IMR-90 (cell line): ENCODE measurements around the gene ALKBH2. TPM values are rescaled to one million over a fixed set of nuclear protein-coding genes. Genes with fewer than 3 reads are reported as not detected.
A peak's percentile ranks its signal among the peaks of the same experiment; 100 is the strongest.

Experiments
- ATAC-seq: fragments of 200-7000 bp; cut with Tn5 transposase; 2 replicates; pipeline ENCODE4 v1.9.1; 2020; ENCODE audit warnings: low read depth, mild to moderate bottlenecking, moderate library complexity
- BruUV-seq: library from RNA; stranded (reverse); fragments of 400-500 nt; replicated peaks from 2 replicates; lab custom pipeline; 2021; lab: Mats Ljungman, UMichigan
- CTCF ChIA-PET: fragments of 300-600 bp; formaldehyde crosslinking; extraction: SDS; loops from one replicate; lab custom pipeline; 2021; ENCODE audit warnings: antibody characterized with exemption; lab: Yijun Ruan, JAX
- POLR2A ChIA-PET: fragments of 300-600 bp; sonication (Branson Sonifier 250); formaldehyde crosslinking; loops from one replicate; lab custom pipeline; 2022; ENCODE audit warnings: antibody characterized with exemption; ENCODE audit not compliant: unreplicated experiment; lab: Charles Lee
- DNase-seq: peaks from one replicate; pipeline ENCODE4 v3.0.0; 2013
- H2AFZ ChIP-seq: replicated peaks from 2 replicates; pipeline ENCODE3; 2013; ENCODE audit warnings: low read length, mild to moderate bottlenecking; ENCODE audit not compliant: poor library complexity
- H2AK5ac ChIP-seq: 2 replicates; pipeline ENCODE4 v1.6.1; 2013; ENCODE audit warnings: low read depth, low read length, inconsistent platforms
- H2AK9ac ChIP-seq: replicated peaks from 2 replicates; pipeline ENCODE3; 2013; ENCODE audit warnings: mild to moderate bottlenecking, low read depth, low read length, moderate library complexity; ENCODE audit not compliant: poor library complexity
- H2BK120ac ChIP-seq: 2 replicates; pipeline ENCODE4 v1.6.1; 2013; ENCODE audit warnings: low read depth, low read length, inconsistent platforms
- H2BK15ac ChIP-seq: 3 replicates; pipeline ENCODE4 v1.6.1; 2013; ENCODE audit warnings: low read depth, low read length, inconsistent platforms
- H2BK20ac ChIP-seq: 2 replicates; pipeline ENCODE4 v1.6.1; 2013; ENCODE audit warnings: low read depth, mild to moderate bottlenecking, inconsistent platforms, low read length, moderate library complexity
- H2BK5ac ChIP-seq: 2 replicates; pipeline ENCODE4 v1.6.1; 2013; ENCODE audit warnings: mild to moderate bottlenecking, low read depth, low read length, inconsistent platforms; ENCODE audit not compliant: poor library complexity, severe bottlenecking
- H3K14ac ChIP-seq: replicated peaks from 2 replicates; pipeline ENCODE4 v1.6.1; 2013; ENCODE audit warnings: low read depth, low read length, inconsistent platforms
- H3K18ac ChIP-seq: 2 replicates; pipeline ENCODE4 v1.6.1; 2013; ENCODE audit warnings: low read depth, low read length, control low read depth
- H3K23ac ChIP-seq: 2 replicates; pipeline ENCODE4 v1.6.1; 2013; ENCODE audit warnings: low read depth, low read length, inconsistent platforms
- H3K27ac ChIP-seq: 2 replicates; pipeline ENCODE4 v1.5.1; 2013; ENCODE audit warnings: mild to moderate bottlenecking, control low read depth, low read length; ENCODE audit not compliant: insufficient read depth
- H3K27me3 ChIP-seq: 2 replicates; pipeline ENCODE4 v1.6.1; 2013; ENCODE audit warnings: low read length; ENCODE audit not compliant: control insufficient read depth, insufficient read depth
- H3K36me3 ChIP-seq: 2 replicates; pipeline ENCODE4 v1.6.1; 2013; ENCODE audit warnings: low read length, mixed read lengths; ENCODE audit not compliant: control insufficient read depth, insufficient read depth
- H3K4ac ChIP-seq: 2 replicates; pipeline ENCODE4 v1.6.1; 2013; ENCODE audit warnings: low read depth, low read length, inconsistent platforms
- H3K4me1 ChIP-seq: 2 replicates; pipeline ENCODE4 v1.6.1; 2013; ENCODE audit warnings: low read length, mixed read lengths; ENCODE audit not compliant: control insufficient read depth, insufficient read depth
- H3K4me2 ChIP-seq: 2 replicates; pipeline ENCODE4 v1.6.1; 2013; ENCODE audit warnings: low read depth, mild to moderate bottlenecking, control low read depth, low read length, moderate library complexity
- H3K4me3 ChIP-seq: 2 replicates; pipeline ENCODE4 v1.5.1; 2013; ENCODE audit warnings: low read depth, mild to moderate bottlenecking, control low read depth, low read length, moderate library complexity; ENCODE audit not compliant: insufficient read depth
- H3K56ac ChIP-seq: 2 replicates; pipeline ENCODE4 v1.6.1; 2013; ENCODE audit warnings: low read length, inconsistent platforms; ENCODE audit not compliant: insufficient read depth; ENCODE audit errors: extremely low read depth
- H3K79me1 ChIP-seq, 2 experiments: 2 replicates each; pipeline ENCODE4 v1.6.1; 2013; ENCODE audit warnings: low read length in 2 of 2, inconsistent platforms in 1 of 2, low read depth in 1 of 2
- H3K9ac ChIP-seq: 2 replicates; pipeline ENCODE4 v1.6.1; 2013; ENCODE audit warnings: low read depth, low read length, control low read depth
- H3K9me1 ChIP-seq: 2 replicates; pipeline ENCODE4 v1.6.1; 2013; ENCODE audit warnings: low read length, inconsistent platforms; ENCODE audit not compliant: insufficient read depth
- H3K9me3 ChIP-seq: 2 replicates; pipeline ENCODE4 v1.6.1; 2013; ENCODE audit warnings: low read length; ENCODE audit not compliant: control insufficient read depth, insufficient read depth
- H4K20me1 ChIP-seq: 2 replicates; pipeline ENCODE4 v1.6.1; 2013; ENCODE audit warnings: low read length, inconsistent platforms; ENCODE audit not compliant: insufficient read depth
- H4K5ac ChIP-seq: 2 replicates; pipeline ENCODE4 v1.6.1; 2013; ENCODE audit warnings: mild to moderate bottlenecking, low read depth, low read length, control low read depth
- H4K8ac ChIP-seq, 2 experiments: 2 replicates each; pipeline ENCODE4 v1.6.1; 2013; ENCODE audit warnings: low read depth in 2 of 2, low read length in 2 of 2, control low read depth in 1 of 2, inconsistent platforms in 1 of 2
- H4K91ac ChIP-seq: 2 replicates; pipeline ENCODE4 v1.6.1; 2013; ENCODE audit warnings: low read depth, low read length, inconsistent platforms; ENCODE audit not compliant: insufficient read depth
- BHLHE40 ChIP-seq: fragments of 150-350 bp; IDR thresholded peaks from 2 replicates; pipeline ENCODE4 v1.6.1; 2016; ENCODE audit warnings: mild to moderate bottlenecking, low read depth, low read length
- CEBPB ChIP-seq: IDR thresholded peaks from 2 replicates; pipeline ENCODE4 v1.6.1; 2012; ENCODE audit warnings: low read depth, low read length, improper control_type of control experiment
- CHD1 ChIP-seq: IDR thresholded peaks from 2 replicates; pipeline ENCODE4 v1.6.1; 2012; ENCODE audit warnings: low read depth, low read length, improper control_type of control experiment
- CTCF ChIP-seq: conservative IDR thresholded peaks from 2 replicates; pipeline ENCODE4 v1.5.1; 2012; ENCODE audit warnings: mild to moderate bottlenecking, low read depth, low read length, improper control_type of control experiment
- ELK1 ChIP-seq: fragments of 150-350 bp; IDR thresholded peaks from 2 replicates; pipeline ENCODE4 v1.6.1; 2016; ENCODE audit warnings: low read depth, mild to moderate bottlenecking, low read length, moderate library complexity, borderline replicate concordance
- FOS ChIP-seq: fragments of 150-350 bp; IDR thresholded peaks from 2 replicates; pipeline ENCODE4 v1.6.1; 2016; ENCODE audit warnings: low read depth, low read length
- MAFK ChIP-seq: IDR thresholded peaks from 2 replicates; pipeline ENCODE4 v1.6.1; 2012; ENCODE audit warnings: low read depth, low read length, improper control_type of control experiment
- MAZ ChIP-seq: IDR thresholded peaks from 2 replicates; pipeline ENCODE4 v1.6.1; 2012; ENCODE audit warnings: low read depth, mild to moderate bottlenecking, low read length, improper control_type of control experiment, moderate library complexity, borderline replicate concordance
- MXI1 ChIP-seq: IDR thresholded peaks from 2 replicates; pipeline ENCODE4 v1.6.1; 2012; ENCODE audit warnings: low read depth, mild to moderate bottlenecking, low read length, moderate library complexity, borderline replicate concordance
- RAD21 ChIP-seq: IDR thresholded peaks from 2 replicates; pipeline ENCODE4 v1.6.1; 2012; ENCODE audit warnings: low read length, improper control_type of control experiment
- RCOR1 ChIP-seq: IDR thresholded peaks from 2 replicates; pipeline ENCODE4 v1.6.1; 2012; ENCODE audit warnings: mild to moderate bottlenecking, low read length, improper control_type of control experiment; ENCODE audit not compliant: insufficient replicate concordance
- RFX5 ChIP-seq: IDR thresholded peaks from 2 replicates; pipeline ENCODE4 v1.8.0; 2012; ENCODE audit warnings: low read depth, mild to moderate bottlenecking, low read length, moderate library complexity
- SMC3 ChIP-seq: fragments of 150-350 bp; IDR thresholded peaks from 2 replicates; pipeline ENCODE4 v1.6.1; 2016; ENCODE audit warnings: low read depth, mild to moderate bottlenecking, antibody characterized with exemption, low read length, moderate library complexity
- USF2 ChIP-seq: fragments of 150-350 bp; IDR thresholded peaks from 2 replicates; pipeline ENCODE4 v1.6.1; 2017; ENCODE audit warnings: mild to moderate bottlenecking, antibody characterized with exemption, low read length, low read depth
- WGBS, 2 experiments: methylation state at CpG; one replicate each; pipeline versions ENCODE4 v1.1.5 to v1.1.7; 2013; ENCODE audit warnings: missing lambda C conversion rate in 2 of 2; ENCODE audit not compliant: insufficient read length in 1 of 2; ENCODE audit errors: extremely low coverage in 2 of 2; 5-methylcytosine and 5-hydroxymethylcytosine counted together
- dilution Hi-C: fragments of 300-500 bp; cut with HindIII; formaldehyde crosslinking; loops from one replicate; pipeline ENCODE4 v1.14.3; 2018; ENCODE audit warnings: low sequenced_read_pairs; ENCODE audit not compliant: unreplicated experiment
- in situ Hi-C: fragments of 300-500 bp; cut with MboI; formaldehyde crosslinking; loops from 3 replicates; pipeline ENCODE4 v1.14.3; 2019; ENCODE audit warnings: low sequenced_read_pairs, inconsistent platforms, mixed read lengths
- intact Hi-C: fragments of 100-400 bp; cut with micrococcal nuclease; formaldehyde crosslinking; loops from 2 replicates; pipeline ENCODE4 v1.10.0; 2022
- polyA plus RNA-seq, 3 experiments: library from polyadenylated mRNA; depleted of rRNA; stranded (reverse); fragments of >200 nt; gene quantifications; 2 replicates each; pipeline ENCODE4 v1.2.3, GENCODE V29; 2012; ENCODE audit warnings: low replicate concordance in 1 of 3
- total RNA-seq: library from RNA; depleted of rRNA; stranded (reverse); fragments of >200 nt; gene quantifications from 2 replicates; pipeline ENCODE4 v1.2.3, GENCODE V29; 2012

ALKBH2 gene
- total and polyA plus RNA-seq, 2 of the 4 experiments (the other 2 are of a cell fraction), result 14.9 to 17.8 TPM

- Histone ChIP-seq H3K4ac (no peak overlapping the region), H3K9me3 (no peaks in the 10 kb centered on the region), H3K56ac (no peak overlapping the region), H4K8ac (peak overlapping the region; percentile 6 to 64; a peak in 2 of 4 replicates), H2AFZ (peak overlapping the region; percentile 91), H3K9me1 (0 out of 2 replicates have a peak, but pooled peaks cover 8% of the 10 kb centered on the region), H4K20me1 (no peaks in the 10 kb centered on the region), H3K14ac (no peak overlapping the region), H2BK20ac (no peak overlapping the region), H2BK120ac (no peak overlapping the region), H3K18ac (no peak overlapping the region), H2AK5ac (no peak overlapping the region), H2AK9ac (no peak overlapping the region), H2BK15ac (no peak overlapping the region), H3K4me1 (peaks cover 3% of the 10 kb centered on the region), H3K4me3 (peak overlapping the region; percentile 39), H3K9ac (peak overlapping the region; percentile 78), H3K36me3 (peaks cover 8% of the 10 kb centered on the region), H4K91ac (0 out of 2 replicates have a peak overlapping the region, but pooled peaks have one; percentile 19), H3K79me1 (peaks cover 24 to 42% of the 10 kb centered on the region in 2 experiments), H3K23ac (no peak overlapping the region), H4K5ac (no peak overlapping the region), H3K27ac (peak overlapping the region; percentile 50; the same call in 1 of the 2 replicates), H2BK5ac (no peak overlapping the region), H3K27me3 (no peaks in the 10 kb centered on the region), H3K4me2 (peak overlapping the region; percentile 61)
- dilution Hi-C loops, result no loop called here
- POLR2A ChIA-PET, result no interaction called here
- no TSS peak for BruUV-seq
- in situ Hi-C loops, result loop anchor here (10.0 to 25.0 kb wide), 2 partner anchors 292 to 460 kb away; partner anchors contain the start of gene SELPLG
- intact Hi-C loops, result loop anchor here (10.0 kb wide), 3 partner anchors 142 to 432 kb away; partner anchors contain the start of gene SSH1
- DNase-seq (no peak), ATAC-seq (no peak)
- WGBS, 2 experiments, result 0% methylated on average over 3 of the region's 11 CpGs; no CpG with 5 or more reads in 1 of the 2 experiments
- no peak for TF ChIP-seq RFX5
- no peak for TF ChIP-seq CEBPB
- no peak for TF ChIP-seq FOS
- no peak for TF ChIP-seq ELK1
- no peak for TF ChIP-seq CHD1
- TF ChIP-seq MAZ, result no peak
- TF ChIP-seq CTCF, result no peak
- TF ChIP-seq MXI1, result no peak
- TF ChIP-seq RAD21, result no peak
- TF ChIP-seq USF2, result no peak
- no peak for TF ChIP-seq RCOR1
- no peak for TF ChIP-seq BHLHE40
- TF ChIP-seq MAFK, result no peak
- no peak for TF ChIP-seq SMC3
- CTCF ChIA-PET, result no interaction called here
Observed at GRCh38 chr12:109097140-109097434, 3.8 kb upstream of the ALKBH2 start.
